Uterus (tissue), 4 donors: ENCODE results near the gene PHF14. TPM values are rescaled to one million over a fixed set of nuclear protein-coding genes. Genes with fewer than 3 reads are reported as not detected.

Experiments
- DNase-seq, 2 donors: peaks; one replicate each; pipeline ENCODE4 v3.0.0-alpha.2; 2019 to 2020
- H3K27ac ChIP-seq, 2 donors: fragments of 200-600 bp; sonication (generic); 1 replicate in 1 of 2; 2 replicates in 1 of 2; pipeline ENCODE4 v1.5.1; 2016 to 2018
- H3K27me3 ChIP-seq, 2 donors: fragments of 200-600 bp; sonication (generic); one replicate each; pipeline ENCODE4 v1.5.1; 2018 to 2019; ENCODE audit warnings: control low read depth in 1 of 2
- H3K36me3 ChIP-seq, 2 donors: fragments of 200-600 bp; sonication (generic); one replicate each; pipeline ENCODE4 v1.5.1; 2019; ENCODE audit warnings: control low read depth in 1 of 2
- H3K4me1 ChIP-seq, 2 donors: fragments of 200-600 bp; sonication (generic); one replicate each; pipeline ENCODE4 v1.5.1; 2018 to 2019; ENCODE audit warnings: control low read depth in 1 of 2
- H3K4me3 ChIP-seq, 2 donors: fragments of 200-600 bp; sonication (generic); 1 replicate in 1 of 2; 2 replicates in 1 of 2; pipeline ENCODE4 v1.5.1; 2018 to 2019; ENCODE audit warnings: mild to moderate bottlenecking in 1 of 2
- H3K9me3 ChIP-seq, 2 donors: fragments of 200-600 bp; sonication (generic); one replicate each; pipeline ENCODE4 v1.5.1; 2019; ENCODE audit warnings: control low read depth in 1 of 2
- POLR2A ChIP-seq, 2 donors: fragments of 450-650 bp; IDR thresholded peaks; one replicate each; pipeline ENCODE4 v1.6.1; 2016; ENCODE audit warnings: antibody characterized with exemption in 2 of 2, mild to moderate bottlenecking in 1 of 2, moderate library complexity in 1 of 2
- intact Hi-C: fragments of 100-400 bp; cut with DNase I; formaldehyde crosslinking; loops from one replicate; pipeline ENCODE4 v1.15.1; 2023; ENCODE audit warnings: low total_unique reads
- total RNA-seq, 4 donors: library from RNA; depleted of rRNA in 3 of 4; stranded (reverse); fragments of >200 nt in 3 of 4; gene quantifications; one replicate each; pipeline versions ENCODE4 v1.1.0 to v1.2.4, GENCODE V29; 2014 to 2023
- TF ChIP-seq, protein P1 (sequence below), 4 experiments: fragments of 200-600 bp in 2 of 4; fragments of 450-650 bp in 2 of 4; sonication (generic) in 2 of 4; IDR thresholded peaks; one replicate each; pipeline ENCODE4 v1.5.1; 2016 to 2019; ENCODE audit warnings: antibody characterized with exemption in 4 of 4, mild to moderate bottlenecking in 2 of 4, moderate library complexity in 1 of 4
- donor health status: DM: yes; HTN: yes; CAD: no.

The PHF14 gene
- total RNA-seq, 4 donors from 2014 or later: 34.1 to 161 (median 52.5) TPM

DNA sequence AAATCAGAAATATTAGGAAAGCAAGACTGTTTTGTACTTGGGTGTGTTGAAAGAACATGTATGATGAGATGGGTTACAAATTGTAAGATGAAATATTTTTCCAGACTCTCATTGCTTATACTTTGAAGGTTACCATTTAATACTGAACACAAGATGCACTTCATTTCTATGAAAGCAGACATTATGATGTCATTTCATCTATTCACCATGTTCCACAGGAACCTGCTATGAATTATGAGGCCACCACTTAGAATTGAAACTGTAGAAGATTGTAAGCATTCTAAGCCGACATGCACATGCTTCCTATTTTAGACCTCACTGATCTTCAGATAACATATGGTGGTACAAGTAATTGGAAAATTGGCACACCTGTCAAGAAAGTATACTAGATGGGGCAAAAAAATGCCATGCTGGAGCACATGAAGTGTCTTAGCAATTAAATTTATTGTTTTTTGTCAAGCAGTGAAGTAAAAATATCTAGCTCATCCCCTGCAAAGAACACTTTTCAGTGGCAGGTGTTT, 195.0 kb downstream of the PHF14 start:
- no peaks in the 10 kb centered on the region for H3K4me1 ChIP-seq
- no peak overlapping the region for H3K4me3 ChIP-seq
- TF ChIP-seq, protein P1, sequence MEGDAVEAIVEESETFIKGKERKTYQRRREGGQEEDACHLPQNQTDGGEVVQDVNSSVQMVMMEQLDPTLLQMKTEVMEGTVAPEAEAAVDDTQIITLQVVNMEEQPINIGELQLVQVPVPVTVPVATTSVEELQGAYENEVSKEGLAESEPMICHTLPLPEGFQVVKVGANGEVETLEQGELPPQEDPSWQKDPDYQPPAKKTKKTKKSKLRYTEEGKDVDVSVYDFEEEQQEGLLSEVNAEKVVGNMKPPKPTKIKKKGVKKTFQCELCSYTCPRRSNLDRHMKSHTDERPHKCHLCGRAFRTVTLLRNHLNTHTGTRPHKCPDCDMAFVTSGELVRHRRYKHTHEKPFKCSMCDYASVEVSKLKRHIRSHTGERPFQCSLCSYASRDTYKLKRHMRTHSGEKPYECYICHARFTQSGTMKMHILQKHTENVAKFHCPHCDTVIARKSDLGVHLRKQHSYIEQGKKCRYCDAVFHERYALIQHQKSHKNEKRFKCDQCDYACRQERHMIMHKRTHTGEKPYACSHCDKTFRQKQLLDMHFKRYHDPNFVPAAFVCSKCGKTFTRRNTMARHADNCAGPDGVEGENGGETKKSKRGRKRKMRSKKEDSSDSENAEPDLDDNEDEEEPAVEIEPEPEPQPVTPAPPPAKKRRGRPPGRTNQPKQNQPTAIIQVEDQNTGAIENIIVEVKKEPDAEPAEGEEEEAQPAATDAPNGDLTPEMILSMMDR (IDR thresholded peaks at IDR 0.05): no peak
- no peak for TF ChIP-seq POLR2A (IDR thresholded peaks at IDR 0.05)
- no peaks in the 10 kb centered on the region for H3K27me3 ChIP-seq
- DNase-seq: no peak
- intact Hi-C loops: no loop called here
- H3K36me3 ChIP-seq: no peaks in the 10 kb centered on the region
- H3K9me3 ChIP-seq: no peaks in the 10 kb centered on the region
- no peak overlapping the region for H3K27ac ChIP-seq

DNA sequence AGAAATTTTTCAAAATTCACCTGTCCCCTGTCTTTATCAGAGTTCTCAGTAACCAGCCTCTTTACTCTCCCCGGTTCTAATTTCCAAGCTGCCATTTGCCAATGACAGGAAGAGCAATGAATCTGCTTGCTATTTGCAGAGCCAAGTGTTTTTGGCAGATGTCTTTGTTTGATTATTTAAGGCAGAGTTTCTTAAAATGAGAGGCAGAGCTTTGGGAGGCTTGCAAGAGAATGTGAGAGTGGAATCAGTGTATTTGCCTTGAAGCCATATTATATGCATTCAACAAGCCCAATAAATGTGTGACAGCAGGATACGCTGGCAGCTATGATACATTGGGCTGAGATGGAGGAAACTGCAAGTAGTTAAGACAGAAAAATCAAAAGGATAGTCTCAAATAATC, 196.5 kb downstream of the PHF14 start:
- TF ChIP-seq POLR2A (IDR thresholded peaks at IDR 0.05): no peak
- TF ChIP-seq, protein P1 (IDR thresholded peaks at IDR 0.05): no peak
- DNase-seq: no peak

DNA sequence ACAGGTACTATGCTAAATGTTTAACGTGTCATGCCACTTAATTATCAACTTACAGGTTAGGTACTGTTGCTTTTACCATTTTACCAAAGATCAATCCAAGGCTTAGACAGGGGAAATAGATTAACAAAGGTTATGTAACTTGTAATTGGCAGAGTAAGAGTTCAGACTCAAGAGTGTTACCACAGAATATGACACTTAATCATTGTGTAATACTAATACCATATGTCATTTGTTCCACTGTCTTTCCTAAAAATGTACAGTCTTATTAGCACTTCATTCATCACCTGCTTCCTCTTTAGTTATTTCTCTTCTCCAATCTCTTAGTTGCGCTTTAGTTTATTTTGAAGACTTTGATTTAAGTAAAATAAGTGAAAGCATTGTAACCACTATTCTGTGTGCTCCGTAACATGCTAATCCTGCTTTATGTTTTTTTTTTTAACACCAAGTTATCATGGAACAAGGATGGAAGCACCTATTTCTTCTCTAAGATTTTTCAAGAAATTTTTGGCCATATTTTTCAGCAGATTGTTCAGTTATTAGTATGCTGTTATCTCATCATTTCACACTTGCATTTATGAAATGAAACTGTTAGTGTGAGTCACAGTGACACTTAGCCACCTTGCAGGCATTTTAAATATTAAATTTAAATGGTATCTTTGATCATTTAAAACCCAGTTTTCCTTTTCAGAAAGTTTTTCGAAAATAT, 197.3 kb downstream of the PHF14 start:
- Histone ChIP-seq H3K4me3 (no peak overlapping the region), H3K9me3 (no peaks in the 10 kb centered on the region), H3K4me1 (no peaks in the 10 kb centered on the region), H3K36me3 (no peaks in the 10 kb centered on the region), H3K27ac (no peak overlapping the region), H3K27me3 (no peaks in the 10 kb centered on the region)
- TF ChIP-seq, protein P1 (IDR thresholded peaks at IDR 0.05): no peak
- no peak for TF ChIP-seq POLR2A (IDR thresholded peaks at IDR 0.05)
- DNase-seq: no peak
- intact Hi-C loops: no loop called here

More for the DNA sequence above, 196.5 kb downstream of the PHF14 start:
- Histone ChIP-seq H3K27ac (no peak overlapping the region), H3K9me3 (no peaks in the 10 kb centered on the region), H3K4me1 (no peaks in the 10 kb centered on the region), H3K27me3 (no peaks in the 10 kb centered on the region), H3K36me3 (no peaks in the 10 kb centered on the region), H3K4me3 (no peak overlapping the region)
- intact Hi-C loops: no loop called here

GRCh38 chr7:11171569-11172192, 198.0 kb downstream of the PHF14 start:
- Histone ChIP-seq H3K36me3 (no peaks in the 10 kb centered on the region), H3K9me3 (no peaks in the 10 kb centered on the region), H3K27ac (no peak overlapping the region), H3K4me3 (no peak overlapping the region), H3K4me1 (no peaks in the 10 kb centered on the region), H3K27me3 (no peaks in the 10 kb centered on the region)
- no peak for DNase-seq
- intact Hi-C loops: no loop called here
- TF ChIP-seq, protein P1 (IDR thresholded peaks at IDR 0.05): no peak
- no peak for TF ChIP-seq POLR2A (IDR thresholded peaks at IDR 0.05)

- Histone ChIP-seq H3K9me3 (no peaks in the 10 kb centered on the region), H3K4me1 (no peaks in the 10 kb centered on the region), H3K36me3 (no peaks in the 10 kb centered on the region), H3K27ac (no peak overlapping the region), H3K27me3 (no peaks in the 10 kb centered on the region), H3K4me3 (no peak overlapping the region)
- no peak for DNase-seq
- no peak for TF ChIP-seq POLR2A (IDR thresholded peaks at IDR 0.05)
- TF ChIP-seq, protein P1 (IDR thresholded peaks at IDR 0.05): no peak
- intact Hi-C loops: no loop called here
Measured at GRCh38 chr7:11172835-11173234, 199.2 kb downstream of the PHF14 start.
